ENCODE data around the gene RCCD1. TPM values are rescaled to one million over a fixed set of nuclear protein-coding genes. Genes with fewer than 3 reads are reported as not detected.

Gene RCCD1
- total RNA-seq, 2 donors from 2014 or later, result 6.8 to 9.5 TPM

GRCh38 chr15:90911906-90912769, 42.5 kb upstream of the RCCD1 start:
- Histone ChIP-seq H3K27me3 (no peaks in the 10 kb centered on the region), H3K4me1 (peaks cover 0 to 44% of the 10 kb centered on the region in 2 donors), H3K4me3 (no peak overlapping the region), H3K9me3 (no peaks in the 10 kb centered on the region), H3K27ac (no peak overlapping the region), H3K36me3 (peaks cover 94% of the 10 kb centered on the region)
- DNase-seq (ENCODE audit: low spot score), result no peak
- no peak for TF ChIP-seq CTCF (IDR thresholded peaks at IDR 0.05)

- DNase-seq (ENCODE audit: low spot score), result no peak
- peaks cover 91% of the 10 kb centered on the region for H3K36me3 ChIP-seq
- H3K4me1 ChIP-seq, result peaks cover 0 to 44% of the 10 kb centered on the region in 2 donors
Observed at GRCh38 chr15:90912770-90913075, 42.0 kb upstream of the RCCD1 start.

GRCh38 chr15:90913398-90913944, 41.2 kb upstream of the RCCD1 start:
- no peak overlapping the region for H3K4me3 ChIP-seq
- H3K4me1 ChIP-seq, result peaks cover 0 to 44% of the 10 kb centered on the region in 2 donors
- no peak overlapping the region for H3K27ac ChIP-seq
- H3K9me3 ChIP-seq, result no peaks in the 10 kb centered on the region
- TF ChIP-seq CTCF (IDR thresholded peaks at IDR 0.05), result no peak
- peaks cover 96% of the 10 kb centered on the region for H3K36me3 ChIP-seq
- H3K27me3 ChIP-seq, result no peaks in the 10 kb centered on the region
- no peak for DNase-seq (ENCODE audit: low spot score)

More at GRCh38 chr15:90912770-90913075, 42.0 kb upstream of the RCCD1 start:
- H3K4me3 ChIP-seq, result no peak overlapping the region
- TF ChIP-seq CTCF (IDR thresholded peaks at IDR 0.05), result no peak
- no peaks in the 10 kb centered on the region for H3K27me3 ChIP-seq
- H3K27ac ChIP-seq, result no peak overlapping the region
- no peaks in the 10 kb centered on the region for H3K9me3 ChIP-seq

GRCh38 chr15:90914305-90915080, 40.2 kb upstream of the RCCD1 start:
- no peak for TF ChIP-seq CTCF (IDR thresholded peaks at IDR 0.05)
- H3K27ac ChIP-seq, result peak overlapping the region; percentile 76 to 89

GRCh38 chr15:90915216-90915807, 39.4 kb upstream of the RCCD1 start:
- H3K27me3 ChIP-seq, result no peaks in the 10 kb centered on the region
- peaks cover 96% of the 10 kb centered on the region for H3K36me3 ChIP-seq
- DNase-seq (ENCODE audit: low spot score), result no peak
- H3K9me3 ChIP-seq, result no peaks in the 10 kb centered on the region
- peaks cover 0 to 51% of the 10 kb centered on the region in 2 donors for H3K4me1 ChIP-seq
- H3K27ac ChIP-seq, result peak overlapping the region; percentile 76 to 89
- no peak overlapping the region for H3K4me3 ChIP-seq
- no peak for TF ChIP-seq CTCF (IDR thresholded peaks at IDR 0.05)

More at GRCh38 chr15:90914305-90915080, 40.2 kb upstream of the RCCD1 start:
- no peak overlapping the region for H3K4me3 ChIP-seq
- no peaks in the 10 kb centered on the region for H3K9me3 ChIP-seq
- peaks cover 96% of the 10 kb centered on the region for H3K36me3 ChIP-seq
- DNase-seq (ENCODE audit: low spot score), result no peak
- H3K4me1 ChIP-seq, result peaks cover 0 to 46% of the 10 kb centered on the region in 2 donors
- H3K27me3 ChIP-seq, result no peaks in the 10 kb centered on the region

Measured in right atrium auricular region (tissue), 2 donors.